GM19035 (cell line): ENCODE measurements around the gene PPP1R2B.

Experiments
- ATAC-seq: cut with Tn5 transposase; IDR thresholded peaks from one replicate; pipeline ENCODE4 v1.9.1; 2021; ENCODE audit not compliant: unreplicated experiment

Gene PPP1R2B

DNA sequence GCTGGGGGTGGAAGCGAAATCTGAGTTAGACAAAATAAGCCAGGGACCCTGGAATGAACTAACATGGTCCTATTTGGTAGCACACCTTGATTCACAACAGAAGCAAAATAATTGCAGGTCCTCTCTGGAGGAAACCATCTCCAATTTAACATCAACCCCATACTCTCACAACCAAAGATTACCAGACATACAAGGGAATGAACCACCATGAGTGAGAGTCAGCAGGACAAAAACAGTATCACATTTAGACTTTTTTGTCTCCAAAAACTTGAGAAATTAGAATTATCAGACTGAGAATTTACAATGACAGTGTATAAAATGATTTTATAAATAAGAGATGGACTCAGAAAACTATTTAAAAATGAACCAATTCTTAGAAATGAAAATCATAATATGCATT is 21.1 kb downstream of the PPP1R2B start:
- no peak for ATAC-seq

GRCh38 chr5:156879665-156880285 is 29.7 kb downstream of the PPP1R2B start:
- peak; percentile 94 for ATAC-seq

GRCh38 chr5:156883316-156883875 is 33.3 kb downstream of the PPP1R2B start:
- no peak for ATAC-seq

DNA sequence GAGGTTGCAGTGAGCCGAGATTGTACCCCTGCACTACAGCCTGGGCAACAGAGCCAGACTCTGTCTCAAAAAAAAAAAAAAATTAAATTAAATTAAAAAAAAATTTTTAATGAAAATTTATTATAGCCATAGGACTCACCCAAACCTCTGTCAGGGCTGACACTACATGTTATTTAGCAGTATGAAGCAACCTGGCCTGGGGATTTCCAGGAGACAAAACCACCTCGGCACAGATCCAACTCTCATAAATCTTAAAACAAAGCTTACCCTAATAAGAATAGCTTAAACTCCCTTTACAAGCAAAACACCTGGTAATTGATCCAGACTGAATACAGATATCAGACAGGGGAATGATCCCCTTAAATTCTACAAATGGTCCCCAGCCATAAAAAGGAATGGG is 38.4 kb downstream of the PPP1R2B start:
- no peak for ATAC-seq

DNA sequence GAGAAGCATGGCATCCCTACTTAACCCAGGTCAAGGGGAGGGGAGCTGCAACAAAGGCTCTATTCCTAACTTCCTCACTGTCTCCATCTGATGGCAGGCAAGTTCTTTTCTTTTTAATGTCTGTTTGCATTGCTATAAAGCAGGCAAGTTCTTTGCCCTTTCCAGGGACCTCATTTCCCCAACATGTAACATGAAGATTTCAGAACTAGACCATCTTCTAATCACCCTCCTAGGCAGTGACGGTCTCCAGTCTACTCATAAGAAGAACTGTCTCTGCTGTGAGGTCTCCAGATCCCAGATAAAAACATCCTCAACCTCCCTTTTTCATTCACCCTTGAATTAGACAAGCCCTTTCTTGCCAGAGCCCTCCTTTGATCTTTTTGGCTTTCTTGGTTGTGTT is 42.1 kb downstream of the PPP1R2B start:
- no peak for ATAC-seq

DNA sequence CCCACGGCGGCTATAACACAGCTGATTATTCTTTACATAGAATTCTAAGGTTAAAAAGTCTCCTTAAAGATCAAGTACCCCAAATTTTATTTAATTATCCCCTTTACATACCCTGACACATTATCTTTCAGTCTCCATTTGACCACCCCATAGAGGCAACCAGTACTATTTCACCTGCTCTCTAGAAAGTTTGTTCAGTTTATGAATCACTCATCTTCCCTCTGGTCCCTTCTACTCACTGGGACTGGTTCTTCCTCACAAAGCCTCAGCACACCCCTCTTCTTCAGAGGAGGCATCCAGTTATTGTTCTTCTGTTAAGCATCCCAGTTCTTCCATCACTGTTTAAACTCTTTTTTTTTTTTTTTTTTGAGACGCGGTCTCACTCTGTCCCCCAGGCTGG is 42.8 kb downstream of the PPP1R2B start:
- ATAC-seq = no peak

DNA sequence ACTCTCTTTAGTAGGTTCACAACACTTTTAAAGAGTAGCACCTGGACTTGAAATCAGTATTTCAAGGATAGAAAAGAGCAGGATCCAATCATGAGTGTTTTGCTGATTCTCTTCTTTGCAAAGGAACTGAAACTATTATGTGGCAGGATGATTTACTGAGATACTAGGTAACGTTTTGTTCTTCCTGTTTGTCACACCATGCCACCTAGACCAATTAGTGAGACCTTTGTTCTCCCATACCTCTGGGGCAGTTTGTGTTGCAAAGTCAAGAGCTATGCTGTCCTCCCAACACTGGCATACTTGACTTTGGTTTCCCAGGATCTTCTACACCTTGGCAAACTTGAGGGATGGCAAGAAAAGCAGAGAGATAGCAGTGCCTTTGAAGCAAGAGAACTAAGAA is 43.4 kb downstream of the PPP1R2B start:
- ATAC-seq = peak; percentile 57

DNA sequence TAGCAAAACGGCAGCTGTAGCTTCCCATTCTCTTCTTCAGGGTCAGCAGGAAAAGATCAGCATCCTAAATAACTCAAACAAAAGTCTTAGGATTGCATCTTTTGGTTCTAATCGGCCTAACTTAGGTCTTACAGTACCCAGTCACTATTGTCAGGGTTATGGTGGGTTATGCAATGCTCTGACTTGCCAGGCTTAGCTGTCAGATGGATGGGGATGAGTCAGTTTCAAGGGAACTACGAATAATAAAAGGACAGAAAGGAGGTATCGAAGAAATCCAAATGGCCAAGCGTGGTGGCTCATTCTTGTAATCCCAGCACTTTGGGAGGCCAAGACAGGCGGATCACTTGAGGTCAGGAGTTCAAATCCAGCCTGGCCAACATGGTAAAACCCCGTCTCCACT is 46.5 kb downstream of the PPP1R2B start:
- no peak for ATAC-seq
